ENCODE measurements around the gene RNF112. TPM values are rescaled to one million over a fixed set of nuclear protein-coding genes. Genes with fewer than 3 reads are reported as not detected.

The RNF112 gene
- total RNA-seq, 1 donor from 2014 or later, result 0.45 TPM

- DNase-seq (ENCODE audit: low spot score), result no peak
- no peak for ATAC-seq
These were observed 23.0 kb upstream of the RNF112 start for GRCh38 chr17:19387921-19388521.

GRCh38 chr17:19388791-19389785 lies 21.9 kb upstream of the RNF112 start:
- peak; percentile 42 for ATAC-seq
- no peak for DNase-seq (ENCODE audit: low spot score)

DNA sequence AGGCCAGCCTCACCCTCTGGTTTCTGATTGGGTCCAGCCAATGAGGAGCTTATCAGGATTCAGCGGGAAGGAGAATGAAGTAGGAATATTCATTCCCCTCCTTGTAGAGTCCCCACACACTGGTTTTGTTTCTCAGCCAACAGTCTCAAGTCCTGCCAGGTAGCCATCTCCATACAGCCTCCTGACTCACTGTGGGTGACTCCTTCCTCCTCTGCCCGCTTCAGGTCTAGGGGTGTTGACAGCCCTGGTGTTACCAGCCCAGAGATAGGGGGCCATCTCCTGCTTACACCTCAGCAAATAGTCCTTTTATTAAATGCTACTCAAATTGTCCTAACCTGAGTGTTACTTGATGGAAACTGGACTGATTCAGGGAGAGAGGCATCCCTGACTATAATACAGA lies 20.1 kb upstream of the RNF112 start:
- no peak for DNase-seq (ENCODE audit: low spot score)
- ATAC-seq, result no peak

GRCh38 chr17:19391432-19391831 lies 19.6 kb upstream of the RNF112 start:
- ATAC-seq, result no peak
- no peak for DNase-seq (ENCODE audit: low spot score)

DNA sequence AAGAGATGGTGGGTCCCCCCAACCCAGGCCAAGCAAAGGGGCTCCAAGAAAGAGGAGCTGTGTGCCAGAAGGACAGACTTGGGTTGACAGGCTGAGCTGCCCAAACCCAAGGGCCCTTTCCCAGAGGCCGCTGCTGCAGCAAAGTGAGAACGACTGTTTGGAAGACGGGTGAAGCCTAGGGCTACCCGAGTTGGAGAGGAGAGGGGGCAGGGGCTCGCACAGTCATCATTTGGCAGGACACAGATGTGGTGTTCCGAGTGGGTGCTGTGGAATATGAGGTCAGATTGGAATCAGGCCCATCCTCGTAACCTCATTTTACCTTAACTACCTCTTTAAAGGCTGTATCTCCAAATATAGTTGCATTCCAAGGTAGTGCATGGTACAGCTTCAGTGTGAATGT lies 18.7 kb upstream of the RNF112 start:
- no peak for DNase-seq (ENCODE audit: low spot score)
- ATAC-seq, result no peak

GRCh38 chr17:19397556-19398041 lies 13.4 kb upstream of the RNF112 start:
- ATAC-seq (no peak), DNase-seq (ENCODE audit: low spot score) (no peak)

DNA sequence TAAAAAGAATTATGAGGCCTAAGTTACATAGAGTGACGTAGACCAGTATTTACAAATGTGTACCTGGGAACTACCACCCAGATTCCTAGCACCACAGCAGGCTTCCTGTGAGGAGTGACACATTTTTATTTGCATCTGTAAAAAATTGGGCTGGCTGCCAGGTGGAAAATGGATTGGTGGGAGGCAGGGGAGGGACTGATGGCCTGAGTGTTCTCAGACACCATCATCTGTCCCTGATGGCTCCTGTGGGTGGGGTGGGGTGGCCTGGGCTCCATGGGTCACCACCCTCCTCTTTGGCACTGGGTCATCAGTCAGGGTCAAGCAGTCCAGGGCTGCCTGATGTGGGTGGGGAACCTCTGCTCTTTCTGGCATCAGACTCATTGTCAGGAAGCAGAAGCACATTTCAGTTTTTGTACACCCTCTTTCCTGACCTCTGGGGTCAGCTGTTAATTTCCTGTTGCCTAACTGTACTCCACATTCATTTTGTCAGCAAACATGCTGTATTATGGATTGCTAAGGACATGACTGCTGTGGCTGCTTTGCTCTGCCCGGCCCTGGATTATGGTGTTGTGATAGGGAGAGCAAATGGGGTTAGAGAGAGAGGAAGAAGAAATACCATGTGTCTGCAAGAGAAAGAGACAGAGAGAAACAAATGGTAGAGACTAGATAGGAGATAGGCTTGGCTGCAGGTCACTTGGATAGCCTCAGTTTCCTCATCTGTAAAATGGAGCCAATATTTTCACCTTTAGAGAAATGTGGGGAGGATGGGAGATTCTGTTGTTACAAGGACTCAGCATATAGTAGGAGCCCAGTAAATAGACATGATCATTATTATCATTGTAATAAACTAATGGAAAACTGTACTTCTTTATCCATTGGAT lies 12.5 kb upstream of the RNF112 start:
- ATAC-seq, result peak; percentile 71
- peak; percentile 49 for DNase-seq (ENCODE audit: low spot score)

DNA sequence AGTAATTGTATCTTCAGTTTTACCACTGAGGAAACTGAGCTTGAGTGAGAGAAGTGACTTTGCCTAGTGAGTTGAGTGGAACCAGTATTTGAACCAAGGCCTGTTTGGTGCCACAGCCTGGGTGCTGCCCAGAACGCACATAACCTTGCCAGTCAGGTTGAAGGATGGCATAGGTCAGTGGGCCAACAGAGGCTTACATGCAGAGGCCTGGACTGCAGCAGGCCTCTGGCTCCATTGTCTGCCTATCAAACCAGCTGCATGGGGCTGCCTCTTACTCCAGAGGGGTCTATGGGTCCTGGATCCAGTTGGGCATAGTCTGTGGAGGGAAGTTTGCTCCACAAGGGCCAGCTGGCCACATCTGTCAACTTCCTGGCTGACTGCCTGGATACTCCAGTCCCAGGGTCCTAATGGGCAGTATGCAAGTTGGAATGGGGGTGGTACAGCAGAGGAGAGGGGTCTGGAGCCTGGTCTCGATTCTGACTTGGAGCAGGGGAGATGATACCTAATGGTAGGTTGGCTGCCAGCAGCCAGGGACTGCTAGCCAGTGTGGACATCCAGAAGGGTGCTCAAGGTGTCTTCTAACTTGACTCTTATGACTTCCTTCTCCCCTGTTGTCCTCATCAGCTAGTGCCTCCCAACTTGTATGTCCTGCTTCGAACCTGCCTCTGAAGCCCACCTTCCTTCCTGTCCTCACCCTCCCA lies 11.1 kb upstream of the RNF112 start:
- no peak for ATAC-seq
- no peak for DNase-seq (ENCODE audit: low spot score)

- no peak for ATAC-seq
- DNase-seq (ENCODE audit: low spot score), result no peak
These were observed 9.6 kb upstream of the RNF112 start for GRCh38 chr17:19401321-19402010.

DNA sequence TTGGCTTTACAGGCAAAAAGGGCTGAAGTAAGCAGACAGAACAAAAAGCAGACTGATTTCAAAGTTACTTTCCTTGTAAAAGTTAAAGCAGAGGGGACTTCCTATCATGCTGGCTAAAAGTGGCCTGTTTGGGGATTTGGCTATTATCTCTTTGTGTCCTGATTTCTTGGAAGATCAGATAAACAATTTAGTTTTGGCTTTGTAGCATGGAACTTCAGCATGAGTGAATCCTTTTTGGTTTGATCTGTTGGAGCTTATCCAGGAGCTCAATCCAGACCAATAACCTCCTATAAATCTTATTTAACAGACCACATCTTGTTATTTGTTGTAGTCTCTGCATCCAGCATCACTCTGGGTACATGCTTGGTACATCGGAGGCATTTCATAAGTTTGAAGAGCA lies 8.9 kb upstream of the RNF112 start:
- ATAC-seq, result no peak

DNA sequence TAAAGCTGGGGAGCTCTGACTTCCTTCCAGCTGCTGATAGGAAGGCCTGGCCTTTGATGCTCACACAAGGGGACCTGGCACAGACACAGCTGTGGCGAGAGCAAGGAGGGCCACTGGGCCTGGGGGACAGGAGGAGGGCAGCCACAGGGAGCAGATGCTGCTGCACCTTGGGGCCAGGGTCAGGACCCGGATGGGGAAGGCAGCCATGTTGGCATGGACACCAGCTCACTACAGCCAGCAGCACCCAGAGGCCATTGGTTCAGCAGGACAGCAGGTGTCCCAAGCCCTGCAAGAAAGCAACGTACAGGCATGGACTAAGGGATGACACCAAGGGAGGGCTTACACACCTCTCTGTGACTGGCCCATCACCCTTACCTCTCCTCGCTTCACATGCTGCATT lies 8.0 kb upstream of the RNF112 start:
- DNase-seq (ENCODE audit: low spot score) (peak; percentile 35), ATAC-seq (no peak)

More for the DNA sequence above, 8.9 kb upstream of the RNF112 start:
- DNase-seq (ENCODE audit: low spot score), result no peak

- ATAC-seq (no peak), DNase-seq (ENCODE audit: low spot score) (no peak)
These were observed 6.8 kb upstream of the RNF112 start for GRCh38 chr17:19404264-19404663.

GRCh38 chr17:19405114-19405513 lies 5.9 kb upstream of the RNF112 start:
- DNase-seq (ENCODE audit: low spot score) (no peak), ATAC-seq (no peak)

DNA sequence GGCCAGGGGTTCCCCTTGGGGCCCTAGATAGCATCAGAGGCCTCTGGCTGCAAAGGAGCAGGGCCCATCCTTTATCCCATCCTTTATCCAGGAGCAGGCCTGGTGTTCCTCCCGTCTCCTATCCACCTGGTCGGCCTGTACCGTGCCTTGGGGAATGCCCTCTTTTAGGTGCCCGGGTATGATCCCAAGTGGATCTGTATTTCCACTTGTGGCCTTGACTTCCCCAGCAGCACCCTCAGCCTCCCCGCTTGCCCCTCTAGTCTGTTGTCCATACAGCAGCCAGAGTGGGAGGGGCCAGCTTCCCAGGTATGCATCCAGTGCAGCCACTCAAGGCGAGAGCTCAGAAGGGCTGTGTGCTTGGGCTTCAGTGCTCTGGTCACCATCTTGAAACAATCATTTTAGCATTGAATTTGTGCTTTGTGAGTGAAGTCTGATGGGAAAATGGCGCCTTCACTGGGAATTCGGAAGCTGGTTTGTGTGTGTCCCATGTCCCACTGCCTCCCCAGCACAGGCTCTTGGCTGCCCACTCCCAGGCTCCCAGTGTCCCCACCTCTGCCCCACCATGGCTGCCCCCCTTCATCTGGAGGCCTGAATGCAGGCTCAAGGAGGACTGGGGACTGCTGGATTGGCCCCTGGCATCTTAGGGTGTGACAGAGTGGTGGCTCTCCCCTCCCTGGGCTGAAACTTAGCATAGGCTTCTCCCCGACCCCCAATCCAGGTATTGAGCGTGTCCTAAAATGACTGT lies 3.3 kb upstream of the RNF112 start:
- DNase-seq (ENCODE audit: low spot score) (no peak), ATAC-seq (no peak)

- DNase-seq (ENCODE audit: low spot score), result no peak
- ATAC-seq, result no peak
These were observed 2.7 kb upstream of the RNF112 start for GRCh38 chr17:19408346-19408710.

- no peak for ATAC-seq
These were observed 2.0 kb upstream of the RNF112 start for GRCh38 chr17:19409066-19409465.

GRCh38 chr17:19409509-19409908 lies 1.5 kb upstream of the RNF112 start:
- ATAC-seq (no peak), DNase-seq (ENCODE audit: low spot score) (no peak)

More at GRCh38 chr17:19409066-19409465, 2.0 kb upstream of the RNF112 start:
- no peak for DNase-seq (ENCODE audit: low spot score)

GRCh38 chr17:19410091-19410490 lies 941 bp upstream of the RNF112 start:
- DNase-seq (ENCODE audit: low spot score) (no peak), ATAC-seq (no peak)

DNA sequence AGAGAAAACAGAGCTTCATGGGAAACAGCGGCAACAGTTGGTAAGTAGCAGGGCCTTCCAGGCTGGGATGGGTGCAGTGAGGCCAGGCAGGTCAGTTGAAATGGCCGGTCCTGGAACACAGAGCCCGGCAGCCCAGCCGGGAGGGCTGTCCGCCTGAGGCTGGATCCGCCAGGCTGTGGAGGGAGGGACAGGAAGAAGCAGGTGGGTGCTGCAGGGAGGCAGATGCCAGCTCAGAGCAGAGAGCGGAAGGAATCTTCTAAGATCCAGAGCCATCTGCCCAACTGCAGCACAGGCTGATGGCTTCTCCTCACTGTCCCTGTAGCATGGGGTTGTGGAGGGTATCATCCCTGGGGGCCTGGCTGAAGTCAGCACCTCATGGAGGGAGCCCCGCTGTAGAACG lies 599 bp downstream of the RNF112 start:
- DNase-seq (ENCODE audit: low spot score), result no peak

More for the DNA sequence above, 599 bp downstream of the RNF112 start:
- no peak for ATAC-seq
